Activated CD4-positive, alpha-beta T cell treated with anti-CD3 and anti-CD28 coated beads for 4 hours (primary cell): ENCODE results near the gene ADAM12.

Experiments used
- DNase-seq, 2 donors: peaks; one replicate each; pipeline ENCODE4 v3.0.0-alpha.2; 2020

ADAM12 gene

DNA sequence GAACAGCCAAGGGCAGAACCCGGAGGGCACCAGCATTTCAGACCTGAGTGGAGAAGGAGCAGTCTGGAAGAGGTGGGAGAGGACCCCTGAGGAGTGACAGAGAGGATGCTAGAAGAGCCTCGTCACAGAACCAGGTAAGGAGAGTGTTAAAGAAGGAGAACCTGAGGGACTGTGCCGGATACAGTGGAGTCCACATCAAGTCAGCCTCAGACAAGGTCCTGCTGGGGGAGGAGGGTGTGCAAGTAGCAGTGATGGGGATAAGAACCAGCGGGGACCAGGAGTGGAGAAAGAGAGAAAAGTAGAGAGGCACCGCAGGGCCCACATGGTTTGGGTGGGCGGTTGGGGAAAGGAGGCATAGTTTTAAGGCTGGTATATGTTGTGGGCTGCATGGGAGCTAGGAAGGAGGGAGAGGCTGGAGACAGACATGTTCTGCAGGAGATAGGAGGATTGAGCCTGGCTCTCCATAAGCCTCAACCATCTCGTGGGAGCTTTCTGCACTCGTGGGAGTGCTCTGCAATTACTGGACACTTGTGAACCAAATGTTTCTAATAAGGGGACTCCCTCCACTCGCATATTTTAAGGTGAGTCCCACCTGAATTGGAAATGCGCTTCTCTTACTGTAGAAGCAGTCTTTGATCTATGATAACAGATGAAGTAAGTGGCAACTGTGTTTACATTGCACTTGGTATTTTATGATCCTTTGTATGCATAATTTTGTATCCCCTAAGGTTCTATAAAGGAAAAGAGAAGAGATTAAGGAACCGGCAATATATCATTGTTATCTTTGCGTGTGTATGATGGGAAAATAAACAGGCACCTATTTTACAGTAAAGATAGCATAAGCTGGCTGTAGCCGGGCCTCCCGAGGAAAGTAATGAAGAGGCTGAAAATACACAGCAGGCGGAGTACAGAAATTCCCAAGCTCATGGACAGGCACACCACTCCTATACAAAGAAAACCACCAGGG lies 154.8 kb downstream of the ADAM12 start:
- DNase-seq = no peak

DNA sequence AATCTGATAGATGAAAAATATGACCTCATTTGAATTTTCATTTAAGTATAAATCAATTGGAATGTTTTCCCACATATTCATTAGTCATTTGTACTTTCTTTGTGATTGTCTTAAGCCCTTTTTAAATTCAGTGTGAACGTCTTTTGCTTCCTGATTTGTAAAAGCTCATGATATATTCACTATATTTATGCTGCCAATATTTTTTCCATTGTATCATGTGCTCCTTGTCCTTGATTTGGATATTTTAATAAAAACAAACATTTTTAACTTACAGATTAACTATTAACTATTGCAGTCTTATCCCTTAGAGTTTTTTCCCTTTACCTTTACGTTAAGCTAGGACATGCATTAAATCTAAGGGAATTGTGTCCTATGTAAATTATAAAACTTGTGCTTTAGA lies 157.7 kb downstream of the ADAM12 start:
- DNase-seq = no peak

DNA sequence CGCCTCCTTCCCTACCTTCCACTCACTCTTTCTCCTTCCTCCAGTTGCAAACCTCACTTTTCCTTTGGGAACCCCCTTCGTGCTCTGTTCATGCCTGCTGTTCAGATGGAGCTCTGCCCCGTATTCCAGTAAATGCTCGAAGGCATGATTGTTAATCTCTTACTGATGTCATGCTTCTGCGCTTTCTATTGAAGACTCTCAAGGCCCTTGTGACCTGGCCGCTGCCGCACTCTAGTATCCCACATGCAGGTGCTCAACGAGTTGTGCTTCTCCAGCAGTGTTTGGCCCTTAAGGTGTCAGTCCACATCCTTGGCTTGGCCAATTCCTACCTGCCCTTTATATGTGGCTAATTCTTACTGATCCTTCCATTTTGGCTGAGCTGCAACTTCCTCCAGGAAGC lies 158.6 kb downstream of the ADAM12 start:
- DNase-seq = no peak

DNA sequence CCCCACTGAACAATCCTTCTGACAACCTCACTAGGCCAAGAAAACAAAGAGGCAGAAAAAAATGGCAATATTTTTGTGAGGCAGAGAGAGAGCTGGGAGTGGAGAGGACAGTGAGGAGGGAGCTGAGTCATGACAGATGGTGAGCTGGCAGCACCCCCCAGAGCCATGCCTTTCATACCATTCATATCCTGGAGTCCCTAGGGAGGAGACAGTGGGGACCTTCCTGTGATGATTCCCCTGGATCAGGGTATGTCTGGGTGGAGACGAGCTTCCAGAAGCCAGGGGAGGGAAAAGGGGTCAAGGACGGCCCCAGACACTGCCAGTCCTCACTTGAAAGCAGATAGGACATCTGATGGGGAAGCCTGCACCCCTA lies 160.5 kb downstream of the ADAM12 start:
- DNase-seq = no peak

DNA sequence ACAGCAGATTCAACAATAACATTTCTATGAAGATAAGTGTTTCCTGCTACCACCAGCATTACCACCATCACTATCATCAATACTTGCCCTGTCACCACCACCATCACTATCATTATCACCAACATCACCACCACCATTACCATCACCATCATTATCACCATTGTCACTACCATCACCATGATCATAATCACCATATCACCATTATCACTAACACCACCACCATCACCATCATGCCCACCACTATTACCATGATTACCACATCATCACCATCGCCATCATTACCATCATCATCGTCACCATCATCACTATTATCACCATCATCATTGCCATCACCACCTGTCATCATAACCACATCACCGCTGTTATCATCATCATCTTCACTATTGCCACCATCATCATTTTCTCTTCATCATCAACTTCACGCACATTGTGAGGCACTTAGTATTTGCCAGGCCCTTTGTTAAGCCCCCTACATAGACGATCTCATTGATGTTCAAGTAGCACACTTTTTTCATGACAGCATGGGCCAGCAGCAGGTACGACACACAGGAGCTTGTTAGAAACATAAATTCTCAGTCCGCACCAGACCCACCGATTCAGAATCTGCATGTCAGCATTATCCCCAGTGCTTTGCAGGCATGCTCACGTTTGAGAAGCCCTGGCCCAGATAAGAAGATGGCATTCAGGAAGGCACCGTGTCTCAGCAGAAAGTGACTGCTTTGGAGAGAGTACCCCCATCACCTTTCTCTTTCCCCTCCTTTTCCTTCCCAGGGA lies 161.1 kb downstream of the ADAM12 start:
- DNase-seq = no peak

DNA sequence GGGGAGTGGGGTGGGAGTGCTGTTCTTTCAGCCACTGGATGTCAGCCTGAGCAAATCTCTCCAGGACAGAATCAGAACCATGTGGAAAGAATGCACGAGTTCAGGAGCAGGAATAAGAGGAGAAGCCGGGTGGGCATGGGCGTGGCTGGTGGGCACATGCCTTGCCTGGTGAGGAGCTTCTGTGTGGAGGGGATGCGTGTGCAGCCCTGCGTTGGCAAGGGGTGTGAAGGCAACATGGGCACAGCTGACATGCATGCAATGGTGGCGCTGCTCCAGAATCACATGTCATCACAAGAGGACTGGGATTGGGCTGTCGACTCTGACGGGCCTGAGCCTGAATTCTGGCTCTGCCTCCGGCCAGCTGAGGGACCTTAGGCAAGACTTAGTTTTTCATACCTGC lies 162.1 kb downstream of the ADAM12 start:
- DNase-seq = no peak

DNA sequence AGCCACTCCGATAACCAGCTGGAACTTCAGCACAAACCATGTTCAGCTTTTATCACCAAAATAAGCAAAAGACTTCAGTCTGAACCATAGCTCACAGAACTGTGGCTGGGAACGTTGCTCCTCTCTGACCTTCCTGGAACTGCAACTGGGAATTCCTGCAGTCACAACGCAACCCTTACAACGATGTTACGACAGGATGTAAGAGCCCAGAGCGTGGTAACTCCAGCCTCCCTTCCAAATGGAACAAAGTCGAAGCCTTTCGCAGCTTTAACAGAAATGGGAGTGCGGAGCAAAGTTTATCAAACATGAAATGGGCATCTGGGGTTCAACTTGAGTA lies 162.6 kb downstream of the ADAM12 start:
- no peak for DNase-seq

DNA sequence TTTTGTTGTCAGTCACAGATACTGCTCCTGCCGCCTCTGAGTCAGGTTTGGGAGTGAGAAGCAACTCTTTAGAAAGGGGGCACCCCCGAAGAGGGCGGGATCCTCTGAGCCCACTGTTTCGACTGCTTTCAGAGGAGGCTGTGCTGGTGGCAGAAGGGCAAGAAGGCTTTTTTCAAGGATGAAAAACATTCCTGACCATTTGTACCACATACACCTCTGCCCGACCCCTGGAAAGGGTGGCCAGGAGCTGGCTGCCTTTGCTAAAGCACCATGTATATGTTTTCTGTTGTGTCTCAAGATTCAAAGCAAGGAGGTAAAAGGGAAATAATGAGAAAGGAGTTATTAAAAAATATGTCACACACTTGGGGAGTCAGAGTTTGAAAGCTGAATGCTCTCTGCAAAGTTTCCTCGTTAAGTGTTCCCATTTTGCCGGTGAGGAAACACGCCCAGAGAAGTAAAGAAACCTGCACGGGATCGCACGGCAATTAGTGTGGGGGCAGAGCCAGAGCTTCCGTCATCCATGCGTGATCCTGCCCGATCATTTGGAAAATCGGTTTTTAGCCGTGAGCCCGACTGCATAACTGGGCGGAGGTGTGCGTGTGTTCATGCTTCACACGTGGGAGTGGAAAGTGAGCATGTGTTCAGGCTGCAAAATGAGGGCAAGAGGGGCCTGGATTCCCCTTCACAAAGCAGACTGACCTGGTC lies 163.2 kb downstream of the ADAM12 start:
- no peak for DNase-seq

DNA sequence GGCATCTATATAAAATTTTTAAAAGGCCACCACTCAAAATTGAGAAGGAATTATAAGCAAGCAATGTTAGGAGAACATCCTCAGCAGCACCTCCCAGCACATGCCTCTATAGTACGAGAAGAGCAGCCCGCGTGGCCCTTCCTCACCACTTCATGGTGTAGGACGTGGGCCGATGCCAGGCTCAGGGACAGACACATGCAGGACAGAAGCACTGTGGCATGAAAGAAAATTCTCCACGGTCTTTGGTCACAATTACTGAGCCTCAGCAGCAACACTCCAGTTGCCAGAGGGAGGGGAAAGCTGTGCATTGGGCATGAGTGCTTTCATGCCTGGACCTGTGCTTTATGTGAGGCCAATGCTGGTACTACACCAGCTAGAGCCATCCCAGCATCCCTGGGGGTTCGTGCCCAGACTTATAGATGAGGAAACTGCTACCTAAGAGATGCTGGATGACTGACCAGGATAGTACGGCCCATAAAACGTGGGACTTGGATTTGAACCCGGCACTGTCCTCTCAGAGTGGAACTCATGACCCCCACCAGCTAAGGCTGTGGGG lies 164.7 kb downstream of the ADAM12 start:
- no peak for DNase-seq

DNA sequence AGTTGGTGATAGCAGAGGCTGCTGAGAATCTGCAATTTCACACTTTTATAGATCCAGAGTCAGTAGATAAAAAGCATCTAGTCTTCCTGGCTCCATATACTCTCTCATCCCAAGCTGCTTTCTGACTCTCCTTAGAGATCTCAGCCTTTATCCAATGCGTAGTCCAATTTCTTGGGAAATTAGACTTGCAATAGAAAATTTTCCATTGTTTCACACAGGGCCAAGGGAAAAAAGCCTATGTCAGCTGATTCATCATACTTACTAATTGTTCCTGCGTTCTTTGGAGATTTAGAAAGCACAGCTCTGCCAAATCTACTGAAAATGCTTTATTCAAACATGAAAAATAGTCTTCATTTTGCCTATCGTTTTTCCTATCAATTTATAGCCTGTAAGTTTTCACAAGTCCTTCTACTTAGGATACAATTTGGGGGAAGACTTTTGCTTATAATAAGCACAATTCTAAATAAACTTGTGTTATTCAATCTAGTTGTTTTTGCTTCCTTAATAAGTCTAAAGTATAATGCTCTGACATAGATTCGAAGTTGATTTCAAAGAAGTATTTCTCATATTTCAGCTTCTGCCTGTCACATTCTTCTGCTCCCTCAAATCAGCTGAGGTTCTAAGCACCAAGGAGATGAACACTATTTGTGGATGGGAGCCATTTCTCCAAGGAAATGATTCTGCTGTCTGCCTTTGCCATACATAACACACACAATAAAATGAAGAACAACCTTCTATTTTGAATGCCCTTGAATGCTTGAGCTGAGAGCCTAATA lies 165.4 kb downstream of the ADAM12 start:
- no peak for DNase-seq

DNA sequence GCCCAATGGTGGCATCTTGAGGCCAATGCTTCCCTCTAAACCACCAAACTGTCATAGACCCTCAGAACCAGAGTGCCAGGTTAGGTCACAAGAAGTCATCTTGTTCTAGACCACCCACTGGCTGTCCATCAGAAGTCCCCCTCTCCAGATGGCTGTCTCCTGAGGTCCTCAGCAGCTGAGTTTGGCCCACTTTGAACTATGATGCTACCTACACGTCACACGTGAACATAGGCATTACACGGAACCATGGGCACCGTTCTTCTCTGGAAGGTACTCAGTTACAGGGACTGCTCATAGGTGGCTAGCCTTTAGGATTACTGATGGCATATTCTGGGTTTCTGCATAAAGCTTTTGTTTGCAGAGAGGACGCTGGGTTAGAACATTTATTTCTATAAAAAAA lies 166.4 kb downstream of the ADAM12 start:
- no peak for DNase-seq

DNA sequence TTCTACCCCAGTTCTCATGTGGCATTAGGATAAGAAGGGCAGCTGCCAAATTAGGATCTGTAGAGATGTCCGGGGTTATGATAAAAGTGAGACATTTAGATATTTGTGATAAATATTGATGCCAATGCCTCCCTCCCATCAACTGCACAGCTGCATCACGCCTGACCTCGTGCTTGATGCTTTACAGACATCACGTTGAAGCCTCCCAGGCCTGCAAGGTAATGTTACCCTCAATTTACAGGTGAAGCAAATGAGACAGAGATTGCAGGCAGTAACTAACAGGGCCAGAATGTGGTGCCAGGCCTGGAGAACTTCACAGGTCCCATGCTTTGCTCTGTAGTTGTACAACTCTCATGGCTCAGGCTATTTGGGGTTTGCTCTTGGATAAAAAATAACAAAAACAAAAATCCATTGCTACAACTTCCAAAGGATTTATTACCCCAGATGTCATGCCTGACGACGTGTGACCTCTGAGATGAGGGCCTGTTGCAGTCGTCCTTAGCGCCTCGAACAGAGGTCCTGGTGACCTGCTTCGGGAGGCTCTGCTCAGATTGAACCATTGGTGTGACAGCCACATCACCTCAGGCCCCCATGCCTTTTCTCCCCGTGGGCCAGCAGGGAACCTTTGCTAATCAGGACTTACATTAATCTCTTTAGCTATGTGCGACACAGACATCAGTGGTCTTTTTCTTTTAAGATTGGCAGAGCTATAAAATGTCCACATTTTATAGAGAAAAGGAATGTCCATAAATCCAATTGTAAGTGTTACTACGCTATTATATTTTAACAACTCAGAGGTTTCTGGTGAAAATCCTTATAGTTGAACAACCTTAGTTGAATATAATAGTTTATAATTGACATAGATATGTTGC lies 169.3 kb downstream of the ADAM12 start:
- DNase-seq = no peak

DNA sequence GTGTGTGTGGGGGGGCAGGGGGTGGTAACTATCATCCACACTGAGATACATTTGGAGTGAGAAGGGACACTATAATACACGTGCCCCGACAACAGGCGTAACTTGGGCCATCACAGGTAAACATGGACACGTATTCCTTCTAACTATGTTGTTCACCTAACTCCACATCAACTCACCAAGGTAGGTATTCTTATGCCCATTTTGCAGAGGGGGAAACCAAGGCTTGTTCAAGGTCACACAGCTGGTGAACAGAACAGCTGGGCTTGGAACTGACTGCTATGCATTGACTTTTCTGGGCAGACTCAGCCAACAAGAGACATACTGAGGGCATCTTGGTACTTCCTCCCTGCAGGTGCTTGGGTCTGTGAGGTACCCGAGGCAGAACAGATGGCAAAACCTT lies 170.1 kb downstream of the ADAM12 start:
- no peak for DNase-seq

DNA sequence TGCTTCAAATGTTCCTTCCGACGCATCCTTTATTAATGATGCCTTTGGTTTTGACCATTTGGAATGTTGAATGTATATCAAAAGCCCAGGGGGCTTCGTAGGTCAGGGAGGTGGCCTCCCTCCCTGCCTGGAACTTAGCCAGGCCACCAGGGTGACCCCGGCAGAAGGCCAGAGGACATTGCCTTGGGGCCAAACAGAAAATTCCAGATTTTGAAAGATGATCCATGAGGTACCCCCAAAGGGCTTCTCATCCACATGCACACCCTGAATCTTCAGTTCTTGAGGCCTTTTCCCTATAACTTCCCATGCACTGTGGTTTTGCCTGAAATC lies 171.7 kb downstream of the ADAM12 start:
- no peak for DNase-seq

DNA sequence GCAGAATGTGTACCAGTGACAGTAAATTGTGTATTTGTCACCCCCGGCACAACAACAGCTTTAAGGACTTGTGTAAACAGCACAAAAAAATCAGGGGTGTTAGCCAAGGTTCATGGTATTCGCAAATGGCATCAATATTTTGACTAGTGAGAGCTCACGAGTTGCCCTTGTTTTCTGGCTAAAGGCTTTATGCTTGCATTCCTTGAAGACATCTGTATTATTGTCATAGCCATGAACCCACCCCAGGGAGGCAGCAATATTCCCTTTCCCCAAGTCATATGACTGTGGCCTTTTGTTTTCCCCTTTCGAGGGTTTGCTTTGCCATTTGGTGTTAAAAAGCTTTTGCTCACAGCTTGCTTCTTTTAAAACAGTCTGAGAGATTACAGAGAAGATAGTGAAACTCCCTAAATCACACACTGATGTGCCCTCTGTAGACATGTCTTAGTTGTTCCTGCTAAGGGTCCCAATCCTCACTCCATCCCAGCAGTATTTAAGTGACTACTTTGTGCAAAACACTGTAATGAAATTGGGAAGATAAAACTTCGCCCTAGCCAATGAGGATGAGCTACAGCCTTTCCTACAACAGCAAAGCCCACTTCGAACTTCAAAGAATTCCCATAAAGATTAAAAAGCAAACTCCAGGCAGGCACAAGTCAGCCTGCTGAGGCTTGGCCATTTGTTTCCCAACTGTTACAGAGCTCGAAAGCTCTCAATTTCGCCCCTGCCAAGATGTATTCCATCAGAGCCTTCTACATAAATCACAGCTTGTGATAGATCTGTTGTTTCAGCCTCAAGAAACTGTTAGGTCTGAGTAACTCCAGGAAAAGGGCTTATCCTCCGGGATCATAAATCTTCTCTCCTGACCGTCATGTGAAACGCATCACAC lies 172.3 kb downstream of the ADAM12 start:
- no peak for DNase-seq

DNA sequence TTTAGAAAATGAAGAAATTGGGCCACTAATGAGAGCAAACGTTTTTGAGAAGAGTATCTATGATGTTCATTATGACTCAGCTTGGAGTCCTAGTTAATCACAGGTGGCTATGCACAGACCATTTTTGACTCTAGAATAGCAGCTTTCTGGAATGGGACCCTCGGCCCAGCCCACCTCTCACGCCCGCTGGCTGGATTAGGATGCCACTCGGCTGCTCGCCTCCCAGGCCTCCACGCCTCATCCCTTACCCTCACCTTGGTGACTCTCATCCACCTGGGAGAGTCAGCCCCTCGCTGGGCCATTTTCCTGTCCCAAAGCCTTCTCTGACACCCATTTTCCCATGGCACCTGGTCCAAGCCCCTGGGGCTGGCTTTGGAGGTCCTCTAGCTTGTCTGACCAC lies 173.6 kb downstream of the ADAM12 start:
- DNase-seq = no peak

DNA sequence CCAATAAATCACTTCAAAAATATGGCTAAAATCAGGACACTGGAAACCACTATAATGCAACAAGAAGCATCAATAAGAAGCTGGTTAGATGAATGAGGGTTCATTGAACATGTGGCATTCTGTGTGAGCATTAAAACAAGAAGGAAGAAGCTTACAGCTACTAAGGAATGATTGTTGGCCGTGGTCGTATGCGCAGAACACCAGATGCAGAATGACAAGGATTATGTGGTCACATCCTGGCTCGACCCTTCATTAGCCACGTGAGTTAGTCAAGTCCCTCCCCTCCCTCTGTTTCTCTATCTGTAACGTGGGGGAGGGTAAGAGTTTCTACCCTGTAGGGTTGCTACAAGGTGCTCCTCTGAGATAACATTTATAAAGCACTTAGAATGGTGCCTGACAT lies 174.3 kb downstream of the ADAM12 start:
- no peak for DNase-seq

DNA sequence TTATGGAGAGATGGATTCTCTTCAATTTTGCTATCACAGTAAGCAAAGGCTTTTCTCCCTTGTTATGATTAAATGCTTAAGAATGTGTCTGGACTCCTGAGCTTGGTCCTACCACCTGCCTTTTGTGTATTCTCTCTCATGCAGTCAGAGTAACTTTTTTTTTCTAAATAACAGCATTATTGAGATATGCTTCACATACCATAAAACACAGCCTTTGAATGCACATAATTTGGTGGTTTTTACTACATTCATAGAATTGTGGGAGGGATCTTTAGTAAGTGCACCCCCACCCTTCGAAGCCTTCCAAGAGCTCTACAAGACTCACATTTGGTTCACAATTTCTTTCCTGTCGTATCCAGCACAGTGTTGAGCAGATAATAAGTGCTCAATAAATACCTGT lies 175.5 kb downstream of the ADAM12 start:
- DNase-seq = no peak

DNA sequence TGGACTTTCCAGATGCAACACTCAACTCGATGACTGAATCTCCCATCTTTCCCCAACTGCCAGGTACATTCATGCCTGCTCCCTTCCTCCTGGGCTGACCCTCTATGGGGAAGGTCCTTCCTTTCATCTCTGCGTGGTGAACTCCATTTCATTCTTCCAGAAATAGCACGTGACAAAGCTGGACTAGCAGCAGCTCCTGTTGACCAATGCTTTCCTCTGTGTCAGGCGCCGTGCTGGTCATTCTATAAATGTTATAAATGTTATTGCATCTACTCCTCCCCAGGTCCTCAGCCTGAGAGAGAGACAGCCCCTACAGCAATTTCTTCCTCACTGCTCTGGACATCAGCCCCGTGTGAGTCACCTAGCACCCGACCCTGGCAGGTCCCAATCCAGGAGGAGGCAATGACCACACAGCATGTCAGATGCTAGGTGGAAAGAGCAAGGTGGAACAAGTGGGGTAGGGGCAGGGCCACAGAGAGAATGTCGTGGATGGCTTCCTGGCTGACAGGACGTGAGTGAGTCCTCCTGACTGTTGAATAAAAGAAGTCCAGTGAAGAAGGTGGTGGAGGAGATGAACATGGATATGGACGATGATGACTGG lies 178.1 kb downstream of the ADAM12 start:
- DNase-seq = no peak

DNA sequence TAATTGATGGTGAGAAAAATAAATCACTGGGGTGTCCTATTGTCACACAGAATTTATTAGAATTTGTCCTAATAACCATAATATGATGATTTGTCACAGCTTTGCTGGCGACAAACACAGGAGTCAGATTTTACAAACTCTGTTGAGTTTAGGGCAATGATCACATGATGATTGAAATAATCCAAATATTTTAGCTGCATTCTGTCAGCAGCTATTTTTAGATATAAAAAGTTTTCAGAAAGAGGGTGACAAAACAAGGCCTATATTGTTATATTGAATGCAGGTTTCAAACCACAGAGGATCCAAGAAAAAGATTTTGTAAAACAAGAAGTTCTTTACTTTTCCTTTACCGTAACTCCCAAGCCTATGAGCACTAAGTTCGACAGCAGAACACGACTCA lies 178.8 kb downstream of the ADAM12 start:
- DNase-seq = no peak
